Embryonic facial prominence (tissue), 1 donor: ENCODE measurements around the gene NADK2.
"Not testable (repeated sequence)": the region's sequence is repeated elsewhere in the genome, so short reads cannot be mapped to it uniquely, and the experiment has no call there.

ENCODE experiments used
- DNase-seq: peaks from one replicate; pipeline ENCODE4 v3.0.0-alpha.2; 2016; ENCODE audit errors: extremely low spot score

NADK2 gene, protein sequence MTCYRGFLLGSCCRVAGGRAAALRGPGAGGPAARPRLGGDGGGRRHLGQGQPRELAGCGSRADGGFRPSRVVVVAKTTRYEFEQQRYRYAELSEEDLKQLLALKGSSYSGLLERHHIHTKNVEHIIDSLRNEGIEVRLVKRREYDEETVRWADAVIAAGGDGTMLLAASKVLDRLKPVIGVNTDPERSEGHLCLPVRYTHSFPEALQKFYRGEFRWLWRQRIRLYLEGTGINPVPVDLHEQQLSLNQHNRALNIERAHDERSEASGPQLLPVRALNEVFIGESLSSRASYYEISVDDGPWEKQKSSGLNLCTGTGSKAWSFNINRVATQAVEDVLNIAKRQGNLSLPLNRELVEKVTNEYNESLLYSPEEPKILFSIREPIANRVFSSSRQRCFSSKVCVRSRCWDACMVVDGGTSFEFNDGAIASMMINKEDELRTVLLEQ

DNA sequence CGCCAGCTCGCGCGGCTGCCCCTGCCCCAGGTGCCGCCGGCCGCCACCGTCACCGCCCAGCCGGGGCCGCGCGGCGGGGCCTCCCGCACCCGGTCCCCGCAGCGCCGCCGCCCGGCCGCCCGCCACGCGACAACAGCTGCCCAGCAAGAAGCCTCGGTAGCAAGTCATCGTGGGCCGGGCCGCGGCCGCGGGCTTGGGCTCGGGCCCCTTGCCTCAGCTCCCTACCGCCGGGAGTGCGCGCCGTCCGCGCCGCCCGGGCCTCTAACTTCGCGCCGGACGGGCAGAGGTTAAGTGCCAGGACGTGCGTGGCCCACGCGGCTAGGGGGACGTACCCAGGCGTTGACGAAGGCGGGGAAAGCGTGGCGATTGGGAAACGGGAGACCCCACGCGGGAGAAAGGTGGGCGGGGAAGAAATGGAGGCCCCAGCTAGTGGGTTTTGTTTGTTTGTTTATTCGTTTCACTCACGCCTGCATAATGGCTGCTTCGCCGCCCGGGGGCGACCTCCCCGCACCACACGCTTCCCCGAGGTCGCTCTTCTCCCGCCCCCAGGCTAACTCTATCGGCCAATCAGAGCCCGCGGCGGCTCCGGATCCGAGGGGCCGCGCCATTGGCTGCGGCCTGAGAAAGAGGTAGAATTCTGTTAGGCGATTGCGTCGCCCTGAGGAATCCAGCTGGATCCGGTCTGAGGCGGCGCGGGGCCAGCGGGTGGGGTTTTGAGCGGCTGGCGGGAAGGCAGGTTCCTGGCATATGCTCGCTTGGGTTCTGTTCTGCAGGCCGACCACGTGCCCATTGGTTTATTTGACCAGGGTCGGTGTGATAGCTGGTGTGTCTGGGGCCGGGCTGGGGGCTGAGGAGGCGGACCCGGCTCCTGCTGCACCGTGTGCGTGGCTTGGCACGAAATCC is at the start of gene NADK2:
Gene NADK2, minus strand, starts transcription at position 295 of the 903 bp plus-strand sequence. Its CDS starts 127 bp downstream, at position 168.
- peak; percentile 95 for DNase-seq

DNA sequence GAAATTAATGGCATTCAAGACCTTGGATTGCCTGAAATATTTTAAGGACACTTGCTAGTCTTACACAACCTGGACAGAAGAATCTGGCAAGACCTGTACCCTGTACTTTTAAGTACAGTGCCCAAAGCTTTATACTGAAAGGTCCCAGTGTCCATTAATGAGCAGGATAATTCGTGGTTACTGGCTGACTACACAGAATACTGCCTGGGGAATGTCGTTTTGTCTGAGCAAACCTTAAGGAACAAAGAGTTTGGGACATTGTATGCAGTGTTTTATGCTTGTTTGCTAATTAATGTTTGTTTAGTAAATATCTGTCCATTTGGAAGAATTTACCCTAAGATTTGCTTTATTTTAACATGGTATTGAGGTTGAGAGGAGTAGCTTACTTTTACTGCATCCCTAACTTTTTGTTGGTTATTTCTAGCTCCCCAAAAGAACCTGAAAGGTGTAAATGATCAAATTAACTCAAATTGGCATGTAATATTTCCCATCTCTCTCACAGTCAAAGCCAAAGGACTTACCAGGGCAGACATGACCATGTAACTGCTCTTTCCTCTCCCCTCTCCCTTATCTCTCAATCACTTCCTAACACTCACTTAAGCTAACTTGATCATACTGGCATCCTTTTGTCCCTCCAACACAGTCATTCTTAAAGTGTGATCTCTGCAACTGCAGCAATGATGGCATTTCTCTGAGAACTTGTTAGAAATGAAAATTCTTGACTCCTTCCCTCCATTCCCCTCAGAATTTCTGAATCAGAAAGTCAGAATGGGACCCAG is 44.3 kb upstream of the NADK2 start:
- no peak for DNase-seq

DNA sequence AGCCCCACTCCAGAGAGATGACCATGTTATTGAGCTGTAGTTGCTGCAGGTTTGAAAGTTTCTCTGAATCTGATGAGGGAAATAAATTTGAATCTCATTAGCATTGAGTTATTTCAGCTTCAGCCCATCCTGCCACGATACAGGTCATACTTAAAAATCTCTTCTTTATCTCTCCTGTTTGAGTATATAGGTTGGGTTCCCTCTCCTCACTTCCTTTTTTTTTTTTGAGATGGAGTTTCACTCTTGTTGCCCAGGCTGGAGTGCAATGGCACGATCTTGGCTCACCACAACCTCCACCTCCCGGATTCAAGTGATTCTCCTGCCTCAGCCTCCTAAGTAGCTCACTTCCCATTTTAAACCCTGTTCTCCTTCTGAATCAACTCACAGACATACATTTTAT is 42.0 kb upstream of the NADK2 start:
- DNase-seq = not testable (repeated sequence)

DNA sequence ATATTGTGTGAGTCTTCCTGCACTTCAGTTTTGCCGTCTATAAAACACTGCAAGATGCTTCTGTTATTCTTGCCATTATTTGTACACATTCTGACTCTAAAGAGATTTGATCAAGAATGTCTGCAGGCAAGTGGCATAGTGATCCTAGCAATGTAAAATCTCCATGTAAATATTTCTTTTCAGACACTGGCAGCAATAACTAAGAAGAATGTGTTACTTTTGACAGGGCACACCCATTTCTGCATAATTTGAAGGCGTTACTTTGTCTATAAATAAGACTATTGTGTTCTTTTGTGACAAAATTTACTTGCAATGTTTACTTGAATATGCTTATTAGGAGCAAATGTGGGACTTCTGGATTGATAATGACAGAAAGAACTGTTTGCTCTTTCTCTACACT is 39.9 kb upstream of the NADK2 start:
- no peak for DNase-seq

DNA sequence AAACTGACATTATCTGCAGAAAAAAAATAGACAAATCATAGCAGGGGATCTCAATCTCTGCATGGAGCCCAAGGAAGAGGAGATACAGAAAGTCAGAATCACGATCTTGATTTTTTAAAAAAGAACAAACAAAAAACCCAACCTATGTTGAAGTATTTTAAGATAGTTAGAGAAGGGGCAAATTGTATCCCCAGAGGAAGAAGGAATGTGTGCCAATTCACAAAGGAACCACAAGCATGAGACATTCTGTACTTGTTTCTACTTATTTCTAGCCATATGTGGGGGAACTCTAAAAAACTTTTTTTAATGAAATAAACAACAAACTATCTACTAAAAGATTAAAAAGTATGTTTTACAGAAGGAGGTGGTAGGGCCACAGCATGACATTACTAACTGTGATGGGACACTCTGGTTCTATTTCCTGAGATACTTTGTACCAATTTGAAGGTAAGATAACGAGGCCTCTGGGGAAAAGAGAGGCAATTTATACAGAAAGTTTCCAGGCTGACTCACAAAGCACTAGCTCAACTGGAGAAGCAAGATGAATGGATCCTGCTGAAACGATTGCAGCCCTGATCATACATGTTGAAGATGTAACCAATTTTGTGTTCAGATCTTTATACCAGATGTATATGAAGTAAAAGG is 37.5 kb upstream of the NADK2 start:
- DNase-seq = no peak

DNA sequence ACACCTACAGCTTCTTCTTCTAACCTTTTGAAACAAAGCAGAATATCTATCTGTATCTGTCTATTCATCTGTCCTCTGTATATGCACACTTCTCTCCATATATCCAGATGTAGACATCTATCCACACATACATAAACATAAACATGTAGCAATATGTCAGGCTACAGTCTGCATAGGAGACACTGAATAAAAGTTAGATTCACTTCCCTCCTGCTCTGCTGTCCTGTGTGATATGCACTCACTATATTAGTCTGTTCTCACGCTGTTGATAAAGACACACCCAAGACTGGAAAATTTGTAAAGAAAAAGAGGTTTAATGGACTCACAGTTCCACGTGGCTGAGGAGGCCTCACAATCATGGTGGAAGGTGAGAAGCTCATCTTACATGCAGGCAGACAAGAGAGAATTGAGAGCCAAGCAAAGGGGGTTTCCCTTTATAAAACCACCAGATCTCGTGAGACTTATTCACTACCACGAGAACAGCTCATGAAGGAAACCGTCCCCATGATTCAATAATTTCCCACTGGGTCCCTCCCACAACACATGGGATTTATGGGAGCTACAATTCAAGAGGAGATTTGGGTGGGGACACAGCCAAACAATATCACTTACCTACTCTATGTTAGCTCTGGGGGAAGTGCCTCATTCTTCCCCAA is 35.9 kb upstream of the NADK2 start:
- no peak for DNase-seq

DNA sequence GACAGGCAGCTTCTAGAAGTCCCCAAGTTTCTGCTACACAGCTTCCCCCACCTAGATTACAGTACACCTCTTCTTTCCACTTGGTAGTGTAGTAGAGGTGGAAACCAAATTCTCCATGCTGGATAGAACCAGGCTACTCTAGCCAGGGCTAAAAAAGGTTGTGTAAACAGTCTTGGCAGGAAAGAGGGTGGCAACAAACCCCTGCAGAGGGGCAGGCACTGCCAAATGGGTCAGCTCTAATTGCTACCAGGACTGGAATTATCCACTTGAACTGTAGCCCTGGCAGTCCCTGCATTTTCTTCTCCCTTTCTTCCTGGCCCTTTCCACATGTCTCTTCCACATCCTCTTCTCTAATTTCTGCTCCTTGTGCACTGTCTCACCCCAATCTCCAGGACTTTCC is 35.1 kb upstream of the NADK2 start:
- DNase-seq = no peak

DNA sequence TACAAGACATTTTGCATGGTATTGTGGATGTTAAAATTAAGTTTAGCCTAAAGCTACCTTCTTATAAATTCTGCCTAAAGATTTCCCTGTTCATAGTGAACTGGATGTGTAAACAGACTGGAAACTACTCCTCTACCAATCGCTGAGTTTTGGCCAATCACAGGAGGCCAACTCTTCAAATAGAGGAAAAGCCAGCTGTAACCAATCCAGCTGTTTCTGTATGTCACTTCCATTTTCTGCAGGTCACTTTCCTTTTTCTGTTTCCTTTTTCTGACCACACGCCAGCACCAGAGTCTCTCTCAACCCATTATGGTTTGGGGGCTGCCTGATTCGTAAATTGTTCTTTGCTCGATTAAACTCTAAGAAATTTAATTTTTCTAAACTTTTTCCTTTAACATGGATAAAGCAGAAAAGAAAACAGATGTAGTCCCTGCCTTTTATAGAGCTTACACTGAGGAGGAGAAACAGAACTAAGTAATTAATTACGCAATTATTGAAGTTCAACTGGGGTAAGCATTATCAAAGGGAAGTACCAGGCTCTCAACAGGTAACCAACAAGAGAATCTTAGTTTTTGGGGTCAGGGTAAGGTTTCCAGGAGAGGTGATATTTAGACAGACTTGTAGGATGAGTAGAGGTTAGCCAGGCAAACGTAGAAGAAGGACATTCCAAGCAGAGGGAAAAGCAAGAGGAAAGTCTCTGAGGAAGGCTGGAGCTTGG is 32.2 kb upstream of the NADK2 start:
- DNase-seq = no peak

DNA sequence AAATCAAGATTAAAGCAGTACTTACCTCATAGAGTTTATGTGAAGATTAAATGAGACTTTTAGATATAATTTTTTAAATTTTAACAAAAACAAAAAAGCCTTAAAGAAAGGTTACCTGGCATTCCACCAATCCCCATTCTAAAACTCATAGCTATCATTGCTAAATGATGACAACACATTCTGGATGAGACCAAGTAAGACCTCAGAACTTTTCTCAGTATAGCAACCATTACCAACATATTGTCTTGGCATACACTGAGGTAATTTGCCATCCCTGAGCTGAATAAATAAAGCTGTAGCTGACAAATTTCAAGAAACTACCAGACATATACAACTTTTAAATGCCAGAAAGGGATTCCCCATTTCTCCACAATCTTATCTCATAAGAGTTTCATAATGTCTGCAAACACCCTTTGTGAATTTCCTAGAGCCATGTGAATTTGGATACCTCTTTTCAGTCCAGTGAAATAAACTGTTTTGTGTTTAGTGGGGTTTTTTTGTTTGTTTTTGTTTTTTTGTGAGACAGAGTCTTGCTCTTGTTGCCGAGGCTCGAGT is 30.5 kb upstream of the NADK2 start:
- DNase-seq = no peak

DNA sequence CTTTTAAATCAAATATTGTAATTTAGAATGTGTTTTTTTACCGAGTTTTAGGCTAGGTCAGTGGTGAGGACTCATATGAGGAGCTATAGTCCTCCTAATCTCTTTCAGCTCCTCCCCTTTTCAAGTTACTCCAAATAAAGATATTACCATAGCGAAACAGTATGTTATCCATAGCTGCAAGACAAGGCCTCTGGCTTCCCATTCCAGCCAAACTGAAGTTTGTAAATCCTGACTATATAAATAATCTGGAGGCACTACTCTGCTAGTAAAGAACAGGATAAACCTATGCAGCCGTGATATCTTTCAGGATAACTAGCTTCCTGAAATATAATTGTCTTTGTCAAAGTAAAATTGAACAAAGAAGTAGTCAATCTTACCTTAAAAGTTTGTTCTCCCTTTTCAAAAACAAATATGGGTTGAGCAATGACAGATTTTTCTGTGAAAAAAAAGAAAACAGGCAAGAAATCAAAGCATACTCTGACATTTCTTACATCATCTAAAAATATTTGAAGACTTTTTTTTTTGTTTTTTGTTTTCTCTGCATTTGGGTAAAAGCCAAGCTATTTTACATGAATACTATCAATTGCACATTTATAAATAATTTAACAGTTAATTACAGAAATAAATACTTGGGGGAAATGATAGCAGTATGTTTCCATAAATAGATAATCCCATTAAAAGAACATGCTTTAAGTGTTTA is 29.3 kb upstream of the NADK2 start:
- no peak for DNase-seq

DNA sequence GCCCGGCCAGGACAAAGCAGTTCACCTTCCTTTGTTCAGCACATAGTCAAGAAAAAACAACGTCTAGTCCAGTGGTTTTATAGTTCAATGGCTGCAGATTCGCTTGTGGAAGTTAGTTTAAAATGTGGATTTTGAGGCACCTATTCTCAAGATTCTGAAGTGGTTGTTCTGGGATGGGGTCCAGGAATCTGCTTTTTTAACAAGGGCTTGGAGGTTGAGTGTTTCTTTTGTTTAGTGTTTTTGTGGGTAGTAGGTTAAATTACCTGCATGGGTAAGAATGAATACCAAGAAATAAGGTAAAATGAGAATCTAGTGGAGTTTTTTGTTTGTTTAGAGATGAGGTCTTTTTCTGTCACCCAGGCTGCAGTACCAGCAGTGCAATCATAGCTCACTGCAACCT is 28.4 kb upstream of the NADK2 start:
- no peak for DNase-seq

DNA sequence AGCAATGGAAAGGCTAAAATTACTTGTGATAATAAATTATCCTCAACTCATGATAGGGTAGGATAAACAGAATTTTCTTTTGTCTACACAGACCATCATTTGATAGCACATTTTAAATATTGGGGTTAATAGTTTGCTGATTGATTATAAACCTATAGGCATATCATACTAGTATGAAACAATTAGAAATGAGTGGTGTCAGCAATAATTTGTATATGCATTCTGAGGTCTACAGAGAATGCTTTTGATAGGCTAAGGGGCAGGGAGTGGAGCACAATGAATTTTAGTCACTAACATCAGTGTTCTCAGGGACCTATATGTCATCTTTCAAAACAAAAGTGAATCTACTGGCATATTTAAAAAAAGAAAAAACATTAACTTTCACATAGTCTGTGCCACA is 27.8 kb upstream of the NADK2 start:
- no peak for DNase-seq

DNA sequence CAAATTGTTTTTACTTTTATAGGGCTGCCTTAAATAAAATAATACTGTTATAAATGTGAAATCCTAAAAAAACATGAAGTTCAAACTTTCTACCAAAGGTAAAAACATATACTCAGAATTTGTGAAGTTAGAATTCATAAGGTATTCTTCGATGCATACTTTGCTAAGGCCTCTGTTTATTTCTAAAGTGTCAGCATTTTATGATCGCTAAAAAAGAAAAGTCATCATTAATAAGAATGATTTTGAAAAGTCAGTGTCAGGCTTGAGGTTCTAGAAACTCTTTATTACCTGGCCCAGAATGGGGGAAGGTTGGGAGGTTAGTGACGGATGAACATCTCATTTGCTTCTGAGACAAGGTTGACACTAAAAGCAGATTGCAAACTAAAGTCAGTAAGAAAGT is 26.2 kb upstream of the NADK2 start:
- DNase-seq = no peak

DNA sequence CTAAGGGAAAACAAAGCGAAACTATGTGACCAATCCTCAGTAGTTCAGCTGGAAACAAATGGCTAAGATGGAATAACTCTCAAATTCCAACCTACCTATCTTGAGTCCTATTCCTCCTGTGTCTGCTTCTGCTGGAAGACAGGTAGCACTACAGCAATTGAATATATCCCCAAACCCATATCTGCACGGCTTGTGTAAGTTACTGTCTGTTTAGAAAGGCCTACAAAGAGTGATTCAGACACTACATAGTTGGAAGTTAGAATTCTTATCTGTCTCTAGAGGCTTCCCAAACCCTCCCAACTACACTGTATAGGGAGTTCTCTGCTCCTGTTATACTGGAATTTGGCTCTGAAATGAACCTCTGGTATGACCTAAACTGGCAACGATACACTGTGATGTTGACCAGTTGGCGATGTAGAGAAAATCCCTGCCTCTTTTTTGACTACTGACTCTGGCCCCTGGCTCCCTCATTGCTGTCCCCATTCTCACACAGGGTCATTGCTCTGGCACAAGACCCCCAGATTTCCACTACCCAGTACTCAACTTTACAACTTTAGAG is 22.6 kb upstream of the NADK2 start:
- DNase-seq = no peak

DNA sequence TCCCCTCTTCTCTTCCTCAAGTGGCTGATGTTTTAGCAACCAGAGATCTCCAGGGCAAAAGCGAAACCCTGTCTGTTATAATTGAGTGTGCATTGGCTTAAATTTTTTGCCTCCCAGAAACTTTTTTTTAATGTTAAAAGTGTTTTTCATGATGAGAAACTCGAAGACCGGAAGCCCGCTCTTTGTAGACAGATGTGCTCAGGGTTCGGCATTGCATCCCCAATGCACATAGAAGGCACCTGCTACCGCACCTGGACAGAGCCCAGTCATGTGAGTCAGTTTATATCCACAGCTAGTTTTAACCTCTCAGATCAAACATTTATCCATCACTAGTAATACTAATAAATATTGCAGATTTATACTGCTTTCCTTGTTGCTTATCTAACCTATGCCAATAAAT is 19.5 kb upstream of the NADK2 start:
- no peak for DNase-seq

DNA sequence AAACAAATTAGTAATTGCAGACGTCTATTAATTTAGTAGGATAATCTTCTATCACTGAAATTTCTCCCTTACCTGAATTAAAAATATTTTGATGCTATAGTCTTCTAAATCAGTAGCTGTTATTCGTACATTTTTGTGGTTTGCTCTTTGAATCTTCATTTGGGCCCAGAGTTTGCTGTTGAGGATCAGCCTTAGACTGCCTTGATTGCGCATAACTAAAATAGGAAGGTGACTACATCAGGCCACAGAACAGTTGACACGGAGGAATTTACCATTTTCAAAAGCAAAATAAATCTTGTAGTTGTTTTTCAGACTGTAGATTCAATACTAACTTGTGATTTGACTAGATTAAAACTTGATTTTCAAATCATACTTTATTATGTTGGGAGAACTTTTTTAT is 11.8 kb upstream of the NADK2 start:
- no peak for DNase-seq

DNA sequence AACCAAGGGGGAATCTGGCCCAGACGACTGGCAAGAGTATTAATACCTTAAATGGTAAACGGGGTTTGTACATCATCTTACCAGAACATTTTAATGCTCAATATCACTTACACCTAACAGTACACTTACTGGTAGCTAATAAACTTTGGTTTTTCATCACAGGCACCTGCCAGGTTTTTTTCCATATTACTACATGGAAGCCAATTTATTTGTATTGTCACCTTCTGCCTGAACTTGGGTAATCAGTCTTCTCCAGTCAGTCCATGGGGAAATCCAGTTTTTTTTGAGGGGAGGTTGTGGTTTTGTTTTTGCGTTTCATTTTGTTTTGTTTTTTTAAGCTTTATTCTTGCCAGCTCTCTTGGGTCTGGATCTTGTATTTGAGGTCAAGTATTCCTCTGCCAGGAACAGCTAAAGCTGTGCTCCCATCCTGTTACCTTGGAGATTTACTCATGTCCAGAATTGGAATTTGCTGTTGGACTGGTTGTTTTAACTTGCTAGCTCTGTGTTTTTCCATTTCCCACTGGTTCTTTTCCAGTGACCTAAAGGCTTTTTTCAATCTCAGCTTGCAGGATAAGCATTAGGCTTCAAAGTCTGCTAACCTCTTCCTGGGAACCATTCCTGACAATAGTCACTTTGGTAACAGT is 11.1 kb upstream of the NADK2 start:
- no peak for DNase-seq

DNA sequence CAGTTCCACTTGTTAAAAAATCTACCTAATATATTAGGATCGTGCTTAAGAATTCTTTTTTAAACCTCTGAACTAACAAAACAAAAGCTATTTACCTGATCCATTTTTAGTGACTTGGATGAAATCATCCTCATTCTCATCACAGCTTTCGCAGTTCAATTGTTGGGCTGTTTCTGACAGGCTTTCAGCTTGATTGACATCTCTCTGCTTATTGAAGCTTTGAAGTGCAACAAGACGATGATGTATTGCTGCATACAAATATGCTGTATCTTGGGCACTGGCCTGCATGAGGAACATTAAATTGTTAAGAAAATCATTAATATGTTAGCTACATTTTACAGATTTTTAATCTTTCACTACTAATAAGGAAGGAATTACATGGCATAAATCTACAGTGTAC is 9.5 kb upstream of the NADK2 start:
- DNase-seq = no peak

DNA sequence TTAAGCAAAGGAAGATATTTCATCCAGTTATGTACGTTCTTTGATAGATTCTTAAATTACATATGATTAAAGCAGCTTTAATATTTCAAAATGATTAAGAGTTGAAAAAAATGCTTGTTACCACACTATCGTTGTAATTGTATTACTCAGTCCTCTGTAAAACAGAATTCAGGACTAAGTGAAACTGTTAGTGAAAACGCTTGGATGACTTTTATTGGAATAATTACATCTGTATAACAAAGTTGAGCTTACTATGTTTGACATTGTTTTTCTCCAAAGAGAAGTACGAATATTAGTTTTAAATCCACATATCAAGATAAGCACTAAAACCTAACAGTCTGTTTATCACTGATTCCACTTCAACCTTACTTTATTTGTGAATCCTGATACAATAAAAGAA is 8.7 kb upstream of the NADK2 start:
- no peak for DNase-seq
